GM19328 (cell line): ENCODE results near the gene BBS9.
A peak's percentile ranks its signal among the peaks of the same experiment; 100 is the strongest.
"Not testable (repeated sequence)": the region's sequence is repeated elsewhere in the genome, so short reads cannot be mapped to it uniquely, and the experiment has no call there.

ENCODE experiments used
- ATAC-seq: cut with Tn5 transposase; IDR thresholded peaks from one replicate; pipeline ENCODE4 v1.9.1; 2021; ENCODE audit warnings: mild to moderate bottlenecking, moderate library complexity; ENCODE audit not compliant: unreplicated experiment

The BBS9 gene

GRCh38 chr7:33128990-33129805 is at the start of gene BBS9:
TSS of gene BBS9 (plus strand) at chr7:33129564. CDS start at chr7:33146253, 16,689 bp downstream.
- peak; percentile 99 for ATAC-seq

- ATAC-seq = no peak
These were observed 49.3 kb upstream of the BBS9 start for GRCh38 chr7:33079763-33080690.

DNA sequence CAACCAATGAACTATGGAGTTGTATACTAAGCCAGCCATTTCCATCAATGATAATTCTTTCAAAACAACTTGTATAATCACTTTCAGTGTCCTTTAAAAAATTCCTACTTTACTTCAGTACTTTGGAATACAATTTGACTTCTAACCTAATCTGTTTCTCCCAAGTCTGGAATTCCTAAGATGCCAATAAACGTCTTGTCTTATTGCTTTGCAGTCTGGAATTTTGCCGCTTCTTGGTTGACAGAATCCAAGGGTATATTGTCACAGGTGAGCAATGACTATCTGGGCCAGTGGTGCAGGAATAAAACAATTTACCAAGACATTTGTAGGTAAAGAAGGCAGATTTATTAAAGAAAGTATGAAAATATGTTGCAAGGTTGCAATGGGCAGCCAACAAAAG is 42.0 kb upstream of the BBS9 start:
- ATAC-seq = no peak

DNA sequence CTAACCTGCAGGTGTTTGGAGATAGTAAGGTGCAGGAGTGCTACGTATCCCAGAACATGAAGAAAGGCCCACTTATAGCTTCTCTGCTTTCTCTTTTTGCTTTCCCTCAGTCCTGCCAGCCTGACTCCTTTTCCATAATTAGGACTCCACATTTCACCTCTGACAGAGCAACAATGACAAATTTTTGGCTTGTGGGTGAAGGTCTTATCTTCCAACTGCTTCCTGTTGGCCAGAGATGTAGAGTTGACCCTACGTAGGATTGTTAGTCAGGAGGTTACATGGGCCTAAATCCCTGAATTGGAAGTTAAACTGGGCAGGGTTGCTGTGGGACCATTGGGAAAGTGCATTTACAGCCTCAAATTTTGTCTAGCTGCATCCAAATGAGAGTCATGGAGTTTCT is 41.5 kb upstream of the BBS9 start:
- ATAC-seq = no peak

DNA sequence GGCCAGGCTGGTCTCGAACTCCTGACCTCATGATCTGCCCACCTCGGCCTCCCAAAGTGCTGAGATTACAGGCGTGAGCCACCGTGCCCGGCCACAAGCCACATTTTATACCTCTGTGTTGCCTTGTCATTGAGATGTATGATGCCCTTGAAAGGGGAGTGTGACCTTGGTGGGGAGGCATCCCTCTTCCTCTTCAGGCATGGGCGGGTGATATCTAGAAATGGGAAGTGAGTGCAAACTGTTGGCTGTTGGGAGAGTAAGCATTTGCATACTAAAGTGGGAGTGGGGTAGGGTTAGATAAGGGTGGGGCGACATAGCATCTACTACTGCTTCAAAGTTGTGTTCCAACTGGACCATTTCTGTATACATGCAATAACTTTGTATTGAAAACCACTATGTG is 40.2 kb upstream of the BBS9 start:
- no peak for ATAC-seq

DNA sequence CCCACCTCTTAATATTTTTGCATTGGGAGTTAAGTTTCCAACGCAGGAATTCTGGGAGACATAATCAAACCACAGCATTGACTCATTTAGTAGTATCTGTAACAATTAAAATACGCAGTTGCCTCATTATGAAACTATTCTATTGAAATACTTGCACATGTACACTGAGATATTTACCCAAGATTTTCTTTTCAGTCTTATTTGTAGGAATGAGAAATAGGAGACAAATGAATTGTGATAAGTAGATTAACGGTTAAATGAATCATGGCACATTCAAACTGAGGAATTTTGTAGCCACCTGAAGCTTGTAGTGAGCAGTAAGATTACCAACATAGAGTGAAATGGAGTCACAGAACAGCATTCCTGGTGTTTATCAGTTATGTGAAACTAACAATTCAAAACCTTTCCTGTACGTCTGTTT is 38.2 kb upstream of the BBS9 start:
- no peak for ATAC-seq

- ATAC-seq = no peak
These were observed 37.6 kb upstream of the BBS9 start for GRCh38 chr7:33091641-33092191.

DNA sequence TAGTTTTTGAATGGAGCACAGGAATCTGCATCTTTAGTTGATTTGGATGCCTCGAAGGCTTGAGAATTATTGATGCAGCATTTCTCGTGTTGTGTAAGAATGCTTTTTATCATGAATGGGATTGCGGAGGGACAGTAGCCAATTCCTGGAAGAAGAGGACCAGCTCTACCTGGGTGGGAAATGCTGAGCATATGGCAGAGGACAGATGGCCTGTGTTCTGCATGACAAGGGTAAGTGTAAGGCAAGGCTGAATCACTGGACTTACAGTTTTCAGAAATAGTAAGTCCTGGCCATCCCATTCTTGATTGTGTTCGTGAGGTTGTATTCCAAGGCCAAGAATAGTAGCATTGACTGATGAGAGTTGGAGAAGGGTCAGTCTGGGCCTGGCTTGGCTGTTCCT is 36.1 kb upstream of the BBS9 start:
- no peak for ATAC-seq

DNA sequence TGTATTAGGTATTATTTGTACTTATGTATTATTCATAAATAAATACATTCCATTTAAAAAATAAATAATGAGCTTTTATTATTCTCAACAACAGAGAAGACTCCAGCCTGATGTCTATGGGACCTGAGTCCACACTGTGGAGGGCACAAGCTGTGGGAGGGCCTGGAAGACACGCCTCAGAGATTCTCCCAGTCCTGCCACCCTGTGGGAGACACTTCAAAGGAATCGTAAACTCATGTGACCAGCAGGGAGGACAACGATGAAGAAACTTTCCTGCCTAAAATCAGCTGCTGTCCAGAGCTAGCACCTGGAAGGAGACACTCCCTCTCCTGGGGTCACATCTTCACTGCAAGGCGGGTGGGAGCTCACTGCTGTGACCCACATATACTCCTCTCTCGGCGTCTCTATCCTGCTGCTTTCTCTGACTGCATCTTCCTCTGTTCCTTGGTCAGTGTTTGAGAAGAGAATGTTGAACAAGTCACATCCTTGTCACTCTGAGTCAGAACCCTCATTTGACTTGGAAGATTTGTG is 34.6 kb upstream of the BBS9 start:
- ATAC-seq = not testable (repeated sequence)

DNA sequence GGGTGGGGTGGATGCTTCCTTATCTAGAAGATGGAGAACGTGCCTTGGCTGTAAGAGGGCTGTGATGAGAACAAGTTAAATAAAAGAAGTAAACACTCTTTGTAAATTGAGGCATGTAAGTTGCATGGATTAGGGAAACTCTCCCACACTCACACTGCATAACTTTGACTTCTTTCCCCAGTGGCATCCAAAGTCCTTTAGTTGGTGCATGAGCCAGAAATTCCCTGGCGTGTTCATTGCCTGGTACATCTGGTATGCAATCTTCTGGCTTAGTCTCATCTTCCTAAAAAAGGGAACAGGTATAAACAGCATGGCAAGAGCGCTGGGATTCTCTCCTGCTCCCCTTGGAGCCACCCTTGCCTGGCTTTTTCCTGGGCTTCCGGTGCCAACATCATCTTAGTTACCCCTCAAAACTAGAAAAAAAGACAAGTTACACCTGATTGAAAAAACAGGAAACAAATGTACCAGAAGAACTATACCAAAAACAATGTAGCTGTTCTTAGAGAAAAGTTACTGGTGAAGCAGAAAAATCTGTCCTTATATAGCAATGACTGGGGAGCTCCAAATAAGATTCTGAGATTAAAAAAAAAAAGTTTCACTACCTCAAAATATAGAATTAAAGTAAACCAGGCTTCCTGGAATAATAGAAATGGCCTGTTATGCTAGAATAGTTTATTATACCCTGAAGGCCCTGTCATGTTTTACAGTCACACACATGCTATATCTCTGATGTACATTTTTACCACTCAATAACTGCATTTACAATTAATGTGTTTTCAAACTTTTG is 30.0 kb upstream of the BBS9 start:
- no peak for ATAC-seq

- no peak for ATAC-seq
These were observed 28.6 kb upstream of the BBS9 start for GRCh38 chr7:33100770-33101169.

- ATAC-seq = no peak
These were observed 27.5 kb upstream of the BBS9 start for GRCh38 chr7:33101906-33102305.

GRCh38 chr7:33107136-33108066 is 22.0 kb upstream of the BBS9 start:
- no peak for ATAC-seq

GRCh38 chr7:33108554-33109004 is 20.8 kb upstream of the BBS9 start:
- ATAC-seq = no peak

DNA sequence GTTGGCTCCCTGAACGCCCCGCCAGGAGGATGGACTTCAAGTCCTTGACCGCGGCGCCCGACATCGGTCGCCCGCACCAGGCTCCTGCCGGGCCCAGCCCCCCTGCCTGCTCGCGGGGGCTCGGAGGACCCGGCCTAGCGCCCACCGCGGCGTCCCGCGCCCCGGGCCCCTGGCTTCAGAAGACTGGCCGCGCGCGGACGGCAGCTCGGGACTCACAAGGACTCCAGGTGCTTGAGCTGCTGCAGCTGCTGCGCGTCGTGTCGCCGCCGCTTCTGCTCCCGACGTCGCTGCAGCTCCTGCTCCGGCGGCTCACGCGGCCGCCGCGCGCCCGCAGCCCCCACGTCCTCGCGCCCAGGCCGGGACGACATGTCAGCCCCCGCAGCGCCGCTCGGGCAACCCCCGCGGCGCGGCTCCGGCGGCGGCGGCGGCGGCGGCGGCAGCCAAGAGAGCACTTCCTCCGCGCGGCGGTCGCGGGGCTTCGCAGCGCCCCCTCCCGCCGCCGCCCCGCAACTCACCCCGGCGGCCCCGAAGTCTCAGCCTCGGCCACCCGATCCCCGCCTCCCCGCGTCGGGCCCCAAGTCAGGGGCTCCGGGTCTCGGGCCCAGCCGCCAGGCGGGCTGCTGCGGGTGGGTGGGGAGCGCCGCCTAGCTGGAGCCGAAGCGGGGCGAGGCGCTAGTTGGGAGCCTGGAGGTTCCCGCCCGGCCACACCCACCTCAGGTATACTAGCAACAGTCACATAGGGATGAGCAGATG is 20.2 kb upstream of the BBS9 start, which contains the start of gene RP9:
RP9 (minus strand) TSS at position 400 of the 753 bp plus-strand sequence; CDS start at position 368, 32 bp downstream.
- peak; percentile 89 for ATAC-seq

DNA sequence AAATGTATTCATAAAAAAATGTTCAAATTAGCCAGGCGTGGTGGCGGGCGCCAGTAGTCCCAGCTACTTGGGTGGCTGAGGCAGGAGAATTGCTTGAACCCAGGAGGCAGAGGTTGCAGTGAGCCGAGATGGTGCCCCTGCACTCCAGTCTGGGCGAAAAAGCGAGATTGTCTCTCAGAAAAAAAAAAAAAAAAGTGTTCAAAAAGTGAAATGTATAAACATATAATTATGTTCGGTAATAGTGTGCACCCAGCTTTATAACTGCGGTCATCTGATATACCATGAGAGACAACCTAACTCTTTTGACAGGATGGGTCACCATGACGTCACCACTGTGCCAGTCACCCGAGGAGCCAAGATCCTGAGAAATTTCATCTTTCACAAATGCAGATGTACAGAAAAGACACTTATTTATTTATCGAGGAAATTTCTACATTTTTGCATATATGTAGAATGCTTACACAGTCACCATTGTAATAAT is 19.6 kb upstream of the BBS9 start:
- no peak for ATAC-seq

GRCh38 chr7:33111614-33112013 is 17.8 kb upstream of the BBS9 start:
- no peak for ATAC-seq

DNA sequence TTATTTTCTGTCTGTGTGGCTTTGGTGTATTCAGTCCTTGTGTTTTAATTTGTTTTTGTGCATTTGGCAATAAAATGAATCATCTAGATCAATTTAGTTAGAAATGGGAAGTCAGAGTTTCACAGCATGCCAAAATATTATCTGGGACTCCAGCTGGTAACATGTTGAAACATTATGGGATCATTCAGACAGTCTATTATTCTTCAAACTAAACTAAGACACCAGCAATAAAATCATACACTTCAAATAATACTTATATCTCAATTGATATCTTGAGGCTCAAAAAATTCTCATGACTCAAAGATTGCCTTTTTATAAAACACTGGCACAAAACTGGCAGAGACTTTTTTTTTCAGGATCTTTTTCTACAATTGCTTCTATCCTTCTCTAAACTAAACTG is 14.4 kb upstream of the BBS9 start:
- ATAC-seq = no peak
